DND-41 (cell line): Measurements from ENCODE around the gene POT1.

Source experiments
- CTCF ChIP-seq: IDR thresholded peaks from 2 replicates; pipeline ENCODE4 v1.5.1; 2012; ENCODE audit warnings: borderline replicate concordance, low read length, moderate library complexity, mild to moderate bottlenecking; ENCODE audit not compliant: poor library complexity, severe bottlenecking; ENCODE audit errors: extremely low read depth
- EZH2 ChIP-seq: IDR thresholded peaks from 3 replicates; pipeline ENCODE4 v1.6.1; 2012; ENCODE audit warnings: borderline replicate concordance, low read depth, mild to moderate bottlenecking, moderate library complexity, low read length, inconsistent platforms; ENCODE audit not compliant: severe bottlenecking

GRCh38 chr7:124808206-124808605 lies 121.4 kb downstream of the POT1 start:
- TF ChIP-seq CTCF (no peak), EZH2 (no peak)
